Mucosa of gallbladder (tissue), 1 donor: Measurements from ENCODE around the gene WDR37. TPM values are rescaled to one million over a fixed set of nuclear protein-coding genes. Genes with fewer than 3 reads are reported as not detected.
"Not testable (repeated sequence)": the region's sequence is repeated elsewhere in the genome, so short reads cannot be mapped to it uniquely, and the experiment has no call there.

Source experiments
- DNase-seq: peaks from one replicate; pipeline ENCODE4 v3.0.0-alpha.2; 2020; ENCODE audit warnings: low spot score
- total RNA-seq: library from RNA; stranded (reverse); gene quantifications from one replicate; pipeline ENCODE4 v1.2.1, GENCODE V29; 2021
- donor health status: DM: no; HTN: no; CAD: no.

WDR37 gene
- total RNA-seq, 1 donor from 2014 or later, result 15.5 TPM

DNA sequence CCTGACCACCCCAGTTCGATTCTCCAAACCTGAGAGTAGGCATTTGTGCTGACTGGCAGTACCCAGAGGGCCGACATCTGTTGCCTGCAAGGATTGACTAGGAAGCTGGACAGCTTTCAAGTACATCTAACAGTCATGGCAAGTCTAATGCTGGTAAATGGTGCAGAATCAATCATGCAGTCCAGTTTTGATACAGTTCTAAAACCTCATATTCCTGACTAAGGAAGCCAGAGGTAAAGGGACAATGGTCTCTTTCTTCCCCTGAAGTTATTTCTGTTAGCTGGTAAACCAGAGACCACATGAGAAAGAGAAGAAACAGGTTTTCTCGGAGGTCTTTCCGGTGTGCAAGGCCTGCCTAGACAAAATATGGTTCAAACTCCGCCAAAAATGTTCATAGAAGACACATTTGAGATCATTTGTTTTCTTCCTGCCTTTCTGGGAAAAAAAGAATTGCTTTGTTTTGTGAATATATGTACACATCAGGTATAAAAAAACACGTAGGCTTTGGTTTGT lies 97.1 kb downstream of the WDR37 start:
- DNase-seq, result no peak

GRCh38 chr10:1153805-1154351 lies 97.7 kb downstream of the WDR37 start:
- no peak for DNase-seq

- no peak for DNase-seq
Measured at GRCh38 chr10:1154531-1155295, 98.5 kb downstream of the WDR37 start.

- DNase-seq, result no peak
Measured at GRCh38 chr10:1155791-1156615, 99.8 kb downstream of the WDR37 start.

GRCh38 chr10:1156616-1156886 lies 100.4 kb downstream of the WDR37 start:
- no peak for DNase-seq

DNA sequence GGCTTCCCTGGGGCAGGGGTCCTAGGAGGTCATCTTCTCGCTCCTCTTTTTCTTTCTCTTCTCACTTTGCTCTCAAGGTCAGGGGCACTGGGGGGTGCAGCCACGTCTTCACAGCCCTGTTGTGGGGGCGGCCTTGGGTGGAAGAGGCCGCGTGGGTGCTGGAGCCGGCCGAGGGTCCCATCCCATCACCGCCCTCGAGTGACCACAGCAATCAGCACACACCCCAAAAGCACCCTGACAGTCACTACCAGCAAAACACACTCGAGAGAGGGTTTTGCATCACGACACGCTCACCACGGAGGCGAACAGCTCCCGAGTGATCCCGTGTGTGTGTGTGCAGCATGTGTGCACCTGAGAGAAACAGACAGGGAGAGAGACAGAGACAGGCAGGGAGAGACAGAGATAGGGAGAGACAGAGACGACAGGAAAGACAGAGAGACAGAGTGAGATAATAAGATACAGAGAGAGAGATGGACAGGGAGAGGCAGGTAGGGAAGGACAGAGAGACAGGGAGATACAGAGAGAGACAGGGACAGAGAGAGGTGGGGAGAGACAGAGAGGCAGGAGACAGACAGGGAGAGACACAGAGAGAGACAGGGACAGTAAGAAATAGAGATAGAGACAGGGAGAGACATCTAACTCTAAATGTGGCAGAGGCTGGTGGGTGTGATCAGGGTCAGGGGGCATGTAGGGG lies 100.9 kb downstream of the WDR37 start:
- no peak for DNase-seq

DNA sequence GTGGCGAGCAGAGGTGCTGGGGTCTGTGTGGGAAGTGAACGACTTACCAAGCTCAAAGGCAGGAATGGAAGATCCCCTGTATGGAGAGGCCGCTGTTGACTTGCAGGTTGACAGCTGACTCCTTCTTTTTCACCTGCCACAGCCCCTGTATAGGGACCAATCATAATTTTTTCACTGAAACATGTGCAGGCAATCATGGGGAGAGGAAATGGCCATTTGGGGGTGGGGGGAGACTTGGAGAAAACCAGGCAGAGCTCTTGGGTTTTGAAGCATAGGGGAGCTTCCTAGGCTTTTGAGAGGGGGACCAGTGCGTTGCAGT lies 101.4 kb downstream of the WDR37 start:
- DNase-seq, result no peak

GRCh38 chr10:1158066-1158465 lies 101.9 kb downstream of the WDR37 start:
- no peak for DNase-seq

DNA sequence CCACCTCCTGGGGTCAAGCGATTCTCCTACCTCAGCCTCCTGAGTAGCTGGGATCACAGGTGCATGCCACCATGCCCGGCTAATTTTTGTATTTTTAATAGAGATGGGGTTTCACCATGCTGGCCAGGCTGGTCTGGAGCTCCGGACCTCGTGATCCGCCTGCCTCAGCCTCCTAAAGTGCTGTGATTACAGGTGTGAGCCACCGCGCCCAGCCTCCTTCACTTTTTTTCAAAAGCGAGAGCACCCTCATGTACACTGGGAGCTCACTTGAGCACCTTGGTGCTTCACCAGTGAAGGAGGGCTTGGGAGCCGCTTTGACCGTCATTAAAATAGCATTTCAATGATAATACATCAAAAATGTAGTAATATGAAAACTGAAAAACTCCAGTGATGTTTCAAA lies 102.4 kb downstream of the WDR37 start:
- DNase-seq, result not testable (repeated sequence)

GRCh38 chr10:1159131-1160061 lies 103.2 kb downstream of the WDR37 start:
- no peak for DNase-seq

- DNase-seq, result no peak
Measured at GRCh38 chr10:1160561-1161314, 104.6 kb downstream of the WDR37 start.

- DNase-seq, result not testable (repeated sequence)
Measured at GRCh38 chr10:1161315-1161673, 105.1 kb downstream of the WDR37 start.

DNA sequence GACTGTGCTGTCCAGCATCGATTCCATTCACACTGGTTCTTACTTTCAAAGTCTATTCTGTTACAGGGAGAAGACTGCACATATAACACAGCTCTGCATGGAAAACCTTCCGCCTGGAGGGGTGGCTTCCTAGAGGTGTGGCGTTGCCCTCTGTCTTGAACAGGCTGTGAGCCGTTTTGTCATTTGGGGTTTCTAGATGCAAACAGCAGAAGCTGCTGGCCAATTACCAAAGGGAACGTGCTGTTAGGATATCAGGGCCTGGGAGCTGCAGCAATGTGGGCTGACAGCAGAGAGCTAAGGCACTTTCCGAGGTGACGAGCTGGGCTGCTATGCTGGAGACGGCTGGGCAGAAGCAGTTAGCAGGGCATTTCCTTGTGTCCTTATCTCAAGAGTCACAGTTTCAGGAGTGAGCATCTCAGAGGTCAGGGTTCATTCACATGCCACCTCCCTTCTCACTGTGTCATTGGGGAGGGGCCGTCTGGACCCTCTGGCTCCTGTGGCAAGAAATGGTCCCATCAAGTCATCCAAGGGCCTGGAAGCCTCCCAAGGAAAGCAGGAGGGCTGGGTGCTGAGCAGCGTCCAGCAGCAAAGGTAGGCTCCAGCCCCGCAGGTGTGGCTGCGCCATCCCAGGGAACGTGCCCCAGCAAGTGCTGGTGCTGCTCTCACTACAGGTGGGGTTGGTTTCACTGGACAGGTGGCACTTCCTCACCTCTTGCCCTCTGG lies 106.5 kb downstream of the WDR37 start:
- DNase-seq, result no peak

DNA sequence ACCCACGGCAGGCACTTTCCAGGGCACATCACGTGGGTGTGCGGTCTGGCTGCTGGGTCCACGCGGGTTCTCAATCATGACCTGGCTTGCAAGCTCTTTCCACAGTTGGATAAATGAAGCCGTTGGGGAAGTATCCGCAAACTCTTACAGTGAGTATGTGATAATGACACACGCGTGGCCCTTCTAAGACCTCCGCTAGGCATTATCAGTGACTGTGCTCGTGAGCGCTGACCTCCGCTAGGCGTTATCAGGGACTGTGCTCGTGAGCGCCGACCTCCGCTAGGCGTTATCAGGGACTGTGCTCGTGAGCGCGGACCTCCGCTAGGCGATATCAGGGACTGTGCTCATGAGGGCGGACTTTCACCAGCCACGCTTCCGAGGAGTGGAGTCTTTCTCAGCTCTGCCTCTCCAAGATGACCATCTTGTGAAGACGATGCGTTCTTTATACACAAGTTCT lies 107.0 kb downstream of the WDR37 start:
- no peak for DNase-seq

DNA sequence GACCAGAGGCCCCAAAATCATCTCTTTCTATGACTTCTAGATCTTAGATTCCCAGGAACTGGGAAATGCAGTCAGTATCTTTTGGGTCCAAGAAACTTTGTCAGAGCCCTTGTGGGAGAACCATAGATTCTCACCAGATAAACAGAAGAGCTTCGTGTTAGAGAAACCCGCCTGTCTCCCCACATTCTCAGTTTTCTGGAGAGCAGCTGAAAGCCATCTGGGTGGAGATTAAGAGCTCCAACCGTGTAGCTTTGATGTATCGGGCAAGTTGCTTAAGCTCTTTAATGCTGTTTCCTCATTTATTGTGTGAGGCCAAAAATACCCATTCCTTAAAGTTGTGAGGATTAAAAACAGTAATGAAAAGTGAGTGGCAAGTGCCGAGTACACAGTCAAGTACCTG lies 107.6 kb downstream of the WDR37 start:
- DNase-seq, result no peak

- DNase-seq, result no peak
Measured at GRCh38 chr10:1166101-1166827, 110.1 kb downstream of the WDR37 start.

GRCh38 chr10:1166828-1167275 lies 110.7 kb downstream of the WDR37 start:
- DNase-seq, result no peak

GRCh38 chr10:1168763-1169162 lies 112.6 kb downstream of the WDR37 start:
- no peak for DNase-seq
